ENCODE results near the gene SYT14. TPM values are rescaled to one million over a fixed set of nuclear protein-coding genes. Genes with fewer than 3 reads are reported as not detected.
"Not testable (repeated sequence)": the region's sequence is repeated elsewhere in the genome, so short reads cannot be mapped to it uniquely, and the experiment has no call there.

The SYT14 gene
- total RNA-seq, 2 experiments from 2014 or later, result not detected

DNA sequence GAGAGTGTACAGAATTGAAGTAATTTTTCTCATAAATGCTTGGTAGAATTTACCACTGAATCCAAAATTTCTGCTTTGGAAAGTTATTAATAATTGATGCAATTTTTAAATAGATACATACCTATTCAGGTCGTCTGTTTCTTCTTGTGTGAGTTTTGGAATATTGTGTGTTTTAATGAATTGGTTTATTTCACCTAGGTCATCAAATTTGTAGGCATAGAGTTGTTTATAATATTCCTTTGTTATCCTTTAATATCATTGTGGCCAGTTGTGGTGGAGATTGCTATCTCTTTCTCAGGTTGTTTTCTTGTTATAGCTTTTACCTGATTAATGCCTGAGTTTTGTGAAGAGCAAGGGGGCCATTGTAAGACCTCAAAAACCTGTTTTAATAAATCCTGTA is 93.5 kb downstream of the SYT14 start:
- DNase-seq, result no peak
- H3K4me1 Mint-ChIP-seq, result no peaks in the 10 kb centered on the region
- H3K9me3 Mint-ChIP-seq, result peaks cover 7% of the 10 kb centered on the region
- peaks cover 21% of the 10 kb centered on the region for H3K27me3 Mint-ChIP-seq
- H3K27ac Mint-ChIP-seq, result no peak overlapping the region
- no peaks in the 10 kb centered on the region for H3K36me3 Mint-ChIP-seq
- no peak overlapping the region for H3K4me3 Mint-ChIP-seq

- no peaks in the 10 kb centered on the region for H3K4me1 Mint-ChIP-seq
- H3K27me3 Mint-ChIP-seq, result peaks cover 3% of the 10 kb centered on the region
- H3K9me3 Mint-ChIP-seq, result peaks cover 6% of the 10 kb centered on the region
- no peak for DNase-seq
- H3K36me3 Mint-ChIP-seq, result no peaks in the 10 kb centered on the region
- no peak overlapping the region for H3K4me3 Mint-ChIP-seq
- no peak overlapping the region for H3K27ac Mint-ChIP-seq
These were observed 105.0 kb downstream of the SYT14 start for GRCh38 chr1:210043058-210043457.

DNA sequence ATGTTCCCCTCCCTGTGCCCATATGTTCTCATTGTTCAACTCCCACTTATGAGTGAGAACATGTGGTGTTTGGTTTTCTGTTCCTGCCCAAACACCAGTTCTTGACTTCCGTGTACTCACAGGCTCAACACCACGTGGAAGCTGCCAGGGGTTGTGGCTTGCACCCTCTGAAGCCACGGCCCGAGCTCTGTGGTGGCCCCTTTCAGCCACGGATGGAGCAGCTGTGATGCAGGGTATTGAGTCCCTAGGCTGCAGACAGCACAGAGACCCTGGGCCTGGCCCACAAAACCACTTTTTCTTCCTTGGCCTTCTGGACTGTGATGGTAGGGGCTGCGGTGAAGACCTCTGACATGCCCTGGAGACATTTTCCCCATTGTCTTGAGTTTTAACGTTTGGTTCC is 111.6 kb downstream of the SYT14 start:
- no peak overlapping the region for H3K4me3 Mint-ChIP-seq
- H3K4me1 Mint-ChIP-seq, result no peaks in the 10 kb centered on the region
- H3K27ac Mint-ChIP-seq, result no peak overlapping the region
- H3K36me3 Mint-ChIP-seq, result no peaks in the 10 kb centered on the region
- peaks cover 7% of the 10 kb centered on the region for H3K27me3 Mint-ChIP-seq
- H3K9me3 Mint-ChIP-seq, result peaks cover 2% of the 10 kb centered on the region
- DNase-seq, result no peak

DNA sequence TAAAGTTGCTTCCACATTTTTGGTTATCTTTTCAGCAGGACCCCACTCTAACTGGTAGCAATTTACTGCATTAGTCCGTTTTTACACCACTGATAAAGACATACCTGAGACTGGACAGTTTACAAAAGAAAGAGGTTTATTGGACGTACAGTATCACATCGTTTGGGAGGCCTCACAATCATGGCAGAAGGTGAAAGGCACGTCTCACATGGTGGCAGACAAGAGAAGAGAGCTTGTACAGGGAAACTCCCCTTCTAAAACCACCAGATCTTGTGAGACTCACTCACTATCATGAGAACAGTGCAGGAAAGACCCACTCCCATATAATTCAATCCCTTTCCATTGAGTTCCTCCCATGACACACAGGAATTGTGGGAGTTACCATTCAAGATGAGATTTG is 112.5 kb downstream of the SYT14 start:
- DNase-seq, H3K27me3 Mint-ChIP-seq, H3K9me3 Mint-ChIP-seq, H3K27ac Mint-ChIP-seq, H3K4me3 Mint-ChIP-seq, H3K36me3 Mint-ChIP-seq, H3K4me1 Mint-ChIP-seq: not testable (repeated sequence)

- Mint-ChIP-seq H3K9me3 (peaks cover 2% of the 10 kb centered on the region), H3K27me3 (peaks cover 13% of the 10 kb centered on the region), H3K4me3 (no peak overlapping the region), H3K4me1 (no peaks in the 10 kb centered on the region), H3K27ac (no peak overlapping the region), H3K36me3 (no peaks in the 10 kb centered on the region)
- no peak for DNase-seq
These were observed 115.1 kb downstream of the SYT14 start for GRCh38 chr1:210053126-210053525.

DNA sequence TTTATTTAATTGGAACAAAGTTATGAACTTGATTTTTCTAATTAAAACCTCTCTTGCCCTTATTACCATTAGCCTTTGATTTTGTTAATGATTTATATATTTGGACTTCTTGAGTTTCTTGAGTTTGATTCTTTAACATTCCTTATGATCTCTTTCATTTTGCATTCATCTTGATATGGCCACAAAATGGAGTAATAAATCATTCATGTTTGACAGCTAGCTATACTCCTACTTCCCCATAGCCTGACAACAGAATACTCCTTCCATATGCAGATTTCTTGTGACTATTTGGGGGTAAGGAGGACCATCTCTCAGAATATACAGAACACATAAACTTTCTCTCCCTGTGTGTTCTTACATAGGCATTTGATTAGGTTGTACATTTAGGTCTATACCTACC is 119.6 kb downstream of the SYT14 start:
- no peaks in the 10 kb centered on the region for H3K4me1 Mint-ChIP-seq
- H3K4me3 Mint-ChIP-seq, result no peak overlapping the region
- no peak overlapping the region for H3K27ac Mint-ChIP-seq
- no peaks in the 10 kb centered on the region for H3K9me3 Mint-ChIP-seq
- no peaks in the 10 kb centered on the region for H3K36me3 Mint-ChIP-seq
- no peak for DNase-seq
- peaks cover 14% of the 10 kb centered on the region for H3K27me3 Mint-ChIP-seq

DNA sequence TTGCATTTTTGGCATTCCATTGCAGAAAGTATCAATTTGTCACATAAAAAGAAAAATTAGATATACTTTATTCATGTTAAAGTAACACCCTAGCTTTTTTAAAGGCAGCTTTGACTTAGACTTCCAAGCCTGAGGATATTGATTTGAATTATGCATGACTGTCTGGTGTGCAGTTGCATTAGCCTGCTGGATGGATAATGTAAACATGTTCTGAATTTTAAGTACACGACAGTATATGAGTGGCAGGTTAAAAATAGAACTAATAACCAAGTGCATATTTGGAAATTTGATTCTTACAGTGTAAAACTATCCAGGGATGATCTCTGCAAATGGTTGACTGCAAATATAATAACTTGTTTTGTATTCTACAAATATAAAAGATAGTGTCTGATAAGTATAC is 124.0 kb downstream of the SYT14 start:
- H3K27me3 Mint-ChIP-seq, result peaks cover 9% of the 10 kb centered on the region
- no peaks in the 10 kb centered on the region for H3K4me1 Mint-ChIP-seq
- DNase-seq, result no peak
- no peak overlapping the region for H3K4me3 Mint-ChIP-seq
- H3K36me3 Mint-ChIP-seq, result no peaks in the 10 kb centered on the region
- H3K9me3 Mint-ChIP-seq, result peaks cover 4% of the 10 kb centered on the region
- no peak overlapping the region for H3K27ac Mint-ChIP-seq

- DNase-seq, result no peak
- Mint-ChIP-seq H3K27me3 (peaks cover 11% of the 10 kb centered on the region), H3K27ac (no peak overlapping the region), H3K4me3 (no peak overlapping the region), H3K9me3 (peaks cover 6% of the 10 kb centered on the region), H3K4me1 (no peaks in the 10 kb centered on the region), H3K36me3 (no peaks in the 10 kb centered on the region)
These were observed 132.5 kb downstream of the SYT14 start for GRCh38 chr1:210070531-210070930.

GRCh38 chr1:210072129-210072528 is 134.1 kb downstream of the SYT14 start:
- no peak for DNase-seq
- H3K27me3 Mint-ChIP-seq, result peaks cover 11% of the 10 kb centered on the region
- no peak overlapping the region for H3K4me3 Mint-ChIP-seq
- H3K9me3 Mint-ChIP-seq, result peaks cover under 1% of the 10 kb centered on the region
- no peak overlapping the region for H3K27ac Mint-ChIP-seq
- H3K4me1 Mint-ChIP-seq, result no peaks in the 10 kb centered on the region
- H3K36me3 Mint-ChIP-seq, result no peaks in the 10 kb centered on the region

GRCh38 chr1:210072896-210073504 is 135.0 kb downstream of the SYT14 start:
- Mint-ChIP-seq H3K27me3 (peaks cover 11% of the 10 kb centered on the region), H3K36me3 (no peaks in the 10 kb centered on the region), H3K4me3 (no peak overlapping the region), H3K4me1 (no peaks in the 10 kb centered on the region), H3K9me3 (no peaks in the 10 kb centered on the region), H3K27ac (no peak overlapping the region)
- no peak for DNase-seq

- peaks cover 3% of the 10 kb centered on the region for H3K27me3 Mint-ChIP-seq
- H3K4me1 Mint-ChIP-seq, result no peaks in the 10 kb centered on the region
- no peaks in the 10 kb centered on the region for H3K9me3 Mint-ChIP-seq
- no peak for DNase-seq
- H3K27ac Mint-ChIP-seq, result no peak overlapping the region
- H3K4me3 Mint-ChIP-seq, result no peak overlapping the region
- H3K36me3 Mint-ChIP-seq, result no peaks in the 10 kb centered on the region
These were observed 136.9 kb downstream of the SYT14 start for GRCh38 chr1:210074904-210075303.

DNA sequence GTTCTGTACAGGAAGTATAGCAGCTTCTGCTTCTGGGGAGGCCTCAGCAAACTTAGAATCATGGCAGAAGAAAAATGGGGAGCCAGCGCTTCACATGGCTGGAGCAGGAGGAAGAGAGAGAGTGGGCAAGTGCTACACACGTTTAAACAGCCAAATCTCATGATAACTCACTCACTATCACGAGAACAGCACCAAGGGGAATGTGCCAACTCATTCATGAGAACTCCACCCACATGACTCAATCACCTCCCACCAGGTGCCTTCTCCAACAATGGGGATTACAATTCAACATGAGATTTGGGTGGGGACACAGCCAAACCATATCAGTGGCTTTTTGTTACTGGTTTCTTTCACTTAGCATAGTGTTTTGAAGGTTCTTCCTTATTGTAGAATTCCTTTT is 138.6 kb downstream of the SYT14 start:
- Mint-ChIP-seq H3K27ac (no peak overlapping the region), H3K4me1 (no peaks in the 10 kb centered on the region), H3K9me3 (no peaks in the 10 kb centered on the region), H3K4me3 (no peak overlapping the region), H3K27me3 (no peaks in the 10 kb centered on the region), H3K36me3 (no peaks in the 10 kb centered on the region)
- no peak for DNase-seq

- no peaks in the 10 kb centered on the region for H3K9me3 Mint-ChIP-seq
- no peak overlapping the region for H3K27ac Mint-ChIP-seq
- H3K4me3 Mint-ChIP-seq, result no peak overlapping the region
- H3K36me3 Mint-ChIP-seq, result no peaks in the 10 kb centered on the region
- DNase-seq, result no peak
- no peaks in the 10 kb centered on the region for H3K27me3 Mint-ChIP-seq
- no peaks in the 10 kb centered on the region for H3K4me1 Mint-ChIP-seq
These were observed 143.5 kb downstream of the SYT14 start for GRCh38 chr1:210081494-210081893.

DNA sequence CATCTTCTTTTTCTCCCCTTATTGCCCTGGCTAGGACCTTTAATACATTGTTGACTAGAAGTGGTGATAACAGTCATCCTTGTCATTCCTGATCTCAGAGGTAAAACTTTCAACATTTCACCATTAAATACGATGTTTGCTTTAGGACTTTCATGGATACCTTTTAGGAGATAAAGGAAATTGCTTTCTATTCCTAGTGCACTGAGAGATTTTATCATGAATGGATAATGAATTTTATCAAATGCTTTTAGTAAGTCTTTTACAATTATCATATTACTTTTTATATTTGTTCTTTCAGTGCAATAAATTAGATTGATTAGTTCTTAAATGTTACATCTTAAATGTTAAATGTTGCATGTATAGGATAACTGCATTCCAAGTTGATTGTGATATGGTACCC is 147.3 kb downstream of the SYT14 start:
- Mint-ChIP-seq H3K9me3 (peaks cover 1% of the 10 kb centered on the region), H3K27me3 (peaks cover 9% of the 10 kb centered on the region), H3K36me3 (no peaks in the 10 kb centered on the region), H3K4me3 (no peak overlapping the region), H3K27ac (no peak overlapping the region), H3K4me1 (no peaks in the 10 kb centered on the region)
- no peak for DNase-seq

GRCh38 chr1:210087058-210087457 is 149.0 kb downstream of the SYT14 start:
- Mint-ChIP-seq H3K27ac (no peak overlapping the region), H3K27me3 (peaks cover 9% of the 10 kb centered on the region), H3K9me3 (peaks cover 1% of the 10 kb centered on the region), H3K4me1 (no peaks in the 10 kb centered on the region), H3K36me3 (no peaks in the 10 kb centered on the region), H3K4me3 (no peak overlapping the region)
- DNase-seq, result no peak

GRCh38 chr1:210089855-210090254 is 151.8 kb downstream of the SYT14 start:
- H3K36me3 Mint-ChIP-seq, result no peaks in the 10 kb centered on the region
- DNase-seq, result no peak
- no peak overlapping the region for H3K4me3 Mint-ChIP-seq
- H3K4me1 Mint-ChIP-seq, result no peaks in the 10 kb centered on the region
- no peak overlapping the region for H3K27ac Mint-ChIP-seq
- peaks cover 21% of the 10 kb centered on the region for H3K27me3 Mint-ChIP-seq
- H3K9me3 Mint-ChIP-seq, result peaks cover 1% of the 10 kb centered on the region
